ENCODE data around the gene BRSK1. TPM values are rescaled to one million over a fixed set of nuclear protein-coding genes. Genes with fewer than 3 reads are reported as not detected.

The BRSK1 gene
- polyA plus RNA-seq, 2 of the 4 experiments (the other 2 are of a cell fraction): 5.4 to 6.6 TPM

DNA sequence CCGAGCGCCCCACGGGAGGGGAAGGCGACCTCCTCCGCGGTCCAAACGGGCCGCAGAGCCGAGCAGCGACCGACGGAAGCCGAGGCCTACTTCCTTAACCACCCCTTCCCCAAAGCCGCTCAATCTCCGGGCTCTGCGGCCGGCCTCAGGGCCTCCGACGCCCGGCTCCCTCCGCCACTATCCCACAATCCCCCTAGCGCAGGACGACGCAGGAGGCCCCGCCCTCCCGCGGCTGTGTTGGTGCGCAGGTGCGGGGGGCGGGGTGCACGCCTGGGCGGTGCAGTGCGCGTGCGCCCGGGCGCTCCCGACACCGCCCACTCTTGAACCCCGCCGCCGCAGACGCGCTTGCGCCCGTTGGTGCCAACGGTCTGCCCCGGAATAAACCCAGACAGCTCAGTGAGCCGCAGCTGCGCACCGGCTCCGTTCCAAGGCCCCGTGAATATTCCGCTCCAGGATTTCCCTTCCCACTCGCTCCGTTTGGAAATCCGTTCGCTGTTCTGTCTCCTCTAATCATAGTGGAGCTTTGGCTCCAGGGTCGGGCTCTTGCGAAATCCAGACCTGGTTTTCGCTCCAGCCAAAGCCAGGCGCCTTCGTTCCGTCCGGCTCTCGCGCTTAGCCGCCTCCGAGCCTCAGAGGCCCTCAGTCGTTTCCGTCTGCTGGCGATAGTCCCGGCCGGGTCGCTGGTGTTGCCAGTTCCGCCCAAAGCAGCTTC, 24.8 kb upstream of the BRSK1 start, which contains the start of gene PPP6R1 (continued):
- TF ChIP-seq, protein P1, sequence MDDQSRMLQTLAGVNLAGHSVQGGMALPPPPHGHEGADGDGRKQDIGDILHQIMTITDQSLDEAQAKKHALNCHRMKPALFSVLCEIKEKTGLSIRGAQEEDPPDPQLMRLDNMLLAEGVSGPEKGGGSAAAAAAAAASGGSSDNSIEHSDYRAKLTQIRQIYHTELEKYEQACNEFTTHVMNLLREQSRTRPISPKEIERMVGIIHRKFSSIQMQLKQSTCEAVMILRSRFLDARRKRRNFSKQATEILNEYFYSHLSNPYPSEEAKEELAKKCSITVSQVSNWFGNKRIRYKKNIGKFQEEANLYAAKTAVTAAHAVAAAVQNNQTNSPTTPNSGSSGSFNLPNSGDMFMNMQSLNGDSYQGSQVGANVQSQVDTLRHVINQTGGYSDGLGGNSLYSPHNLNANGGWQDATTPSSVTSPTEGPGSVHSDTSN (IDR thresholded peaks at IDR 0.05): peak; percentile 75
- peak; percentile 62 for TF ChIP-seq SMC3 (IDR thresholded peaks at IDR 0.05)
- TF ChIP-seq, protein P2, sequence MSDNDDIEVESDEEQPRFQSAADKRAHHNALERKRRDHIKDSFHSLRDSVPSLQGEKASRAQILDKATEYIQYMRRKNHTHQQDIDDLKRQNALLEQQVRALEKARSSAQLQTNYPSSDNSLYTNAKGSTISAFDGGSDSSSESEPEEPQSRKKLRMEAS (IDR thresholded peaks at IDR 0.05): peak; percentile 92
- TF ChIP-seq NFE2L2 (conservative IDR thresholded peaks at IDR 0.05; ENCODE audit: low read length): 0 out of 2 replicates have a peak, but pooled peaks have one; percentile 5
- no peak for TF ChIP-seq FOSB (CRISPR knock-in tag; IDR thresholded peaks at IDR 0.05)
- no peak for TF ChIP-seq EHMT2 (IDR thresholded peaks at IDR 0.05; ENCODE audit: low read depth)

DNA sequence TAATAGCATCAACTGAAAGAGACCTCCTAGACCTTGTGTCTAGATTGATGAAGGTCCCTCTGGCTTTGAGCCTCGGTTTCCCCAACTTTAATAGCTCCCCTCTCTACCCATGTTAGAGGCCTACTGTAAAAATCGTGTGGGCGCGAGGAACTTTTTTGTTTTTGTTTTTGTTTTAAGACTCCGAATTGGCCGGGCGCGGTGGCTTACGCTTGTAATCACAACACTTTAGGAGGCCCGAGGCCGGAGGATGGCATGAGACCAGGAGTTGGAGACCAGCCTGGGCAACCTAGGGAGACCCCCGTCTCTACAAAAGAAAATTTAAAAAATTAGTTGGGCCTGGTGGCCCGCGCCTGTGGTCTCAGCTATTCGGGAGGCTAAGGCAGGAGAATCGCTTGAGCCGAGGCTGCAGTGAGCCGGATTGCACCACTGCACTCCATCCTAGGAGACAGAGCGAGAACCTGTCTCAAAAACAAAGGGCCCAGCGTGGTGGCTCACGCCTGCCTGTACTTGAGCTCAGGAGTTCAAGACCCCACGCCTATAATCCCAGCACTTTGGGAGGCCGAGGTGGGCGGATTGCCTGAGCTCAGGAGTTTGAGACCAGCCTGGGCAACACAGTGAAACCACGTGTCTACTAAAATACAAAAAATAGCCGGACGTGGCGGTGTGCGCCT, 24.1 kb upstream of the BRSK1 start:
- WGBS (ENCODE audit: missing lambda C conversion rate): 55% methylated on average over 29 of the region's 29 CpGs
- no peak for FAIRE-seq
- TF ChIP-seq HOXB13 (CRISPR knock-in tag; IDR thresholded peaks at IDR 0.05; ENCODE audit: low read depth): no peak; the same call in 1 of the 2 replicates
- no peak for TF ChIP-seq MYC (IDR thresholded peaks at IDR 0.05; ENCODE audit: borderline replicate concordance, low read length)
- TF ChIP-seq ZSCAN20 (CRISPR knock-in tag; IDR thresholded peaks at IDR 0.05): no peak
- TF ChIP-seq POLR2A (IDR thresholded peaks at IDR 0.05; ENCODE audit: low read length): no peak
- TF ChIP-seq RARB (CRISPR knock-in tag; IDR thresholded peaks at IDR 0.05): no peak
- TF ChIP-seq RCOR1 (IDR thresholded peaks at IDR 0.05; ENCODE audit: low read depth, low read length): no peak
- TF ChIP-seq FOXS1 (CRISPR knock-in tag; IDR thresholded peaks at IDR 0.05): no peak
- no peak for TF ChIP-seq RFX5 (IDR thresholded peaks at IDR 0.05)
- 0 out of 2 replicates have a peak, but pooled peaks have one; percentile 45 for TF ChIP-seq FOSB (CRISPR knock-in tag; IDR thresholded peaks at IDR 0.05)
- TF ChIP-seq CBX8 (IDR thresholded peaks at IDR 0.05): no peak
- no peak for TF ChIP-seq EHMT2 (IDR thresholded peaks at IDR 0.05; ENCODE audit: low read depth)
- no peak for TF ChIP-seq FOSL2 (IDR thresholded peaks at IDR 0.05)
- TF ChIP-seq FOSL2 (CRISPR knock-in tag; IDR thresholded peaks at IDR 0.05): no peak
- TF ChIP-seq, protein P3, sequence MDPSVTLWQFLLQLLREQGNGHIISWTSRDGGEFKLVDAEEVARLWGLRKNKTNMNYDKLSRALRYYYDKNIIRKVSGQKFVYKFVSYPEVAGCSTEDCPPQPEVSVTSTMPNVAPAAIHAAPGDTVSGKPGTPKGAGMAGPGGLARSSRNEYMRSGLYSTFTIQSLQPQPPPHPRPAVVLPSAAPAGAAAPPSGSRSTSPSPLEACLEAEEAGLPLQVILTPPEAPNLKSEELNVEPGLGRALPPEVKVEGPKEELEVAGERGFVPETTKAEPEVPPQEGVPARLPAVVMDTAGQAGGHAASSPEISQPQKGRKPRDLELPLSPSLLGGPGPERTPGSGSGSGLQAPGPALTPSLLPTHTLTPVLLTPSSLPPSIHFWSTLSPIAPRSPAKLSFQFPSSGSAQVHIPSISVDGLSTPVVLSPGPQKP (IDR thresholded peaks at IDR 0.05; ENCODE audit: low read depth, low read length): no peak
- no peak for TF ChIP-seq GATA3 (IDR thresholded peaks at IDR 0.05; ENCODE audit: borderline replicate concordance)
- no peak for TF ChIP-seq NPAS2 (CRISPR knock-in tag; IDR thresholded peaks at IDR 0.05; ENCODE audit: borderline replicate concordance)
- no peak for TF ChIP-seq TFCP2L1 (CRISPR knock-in tag; IDR thresholded peaks at IDR 0.05)
- TF ChIP-seq, protein P4, sequence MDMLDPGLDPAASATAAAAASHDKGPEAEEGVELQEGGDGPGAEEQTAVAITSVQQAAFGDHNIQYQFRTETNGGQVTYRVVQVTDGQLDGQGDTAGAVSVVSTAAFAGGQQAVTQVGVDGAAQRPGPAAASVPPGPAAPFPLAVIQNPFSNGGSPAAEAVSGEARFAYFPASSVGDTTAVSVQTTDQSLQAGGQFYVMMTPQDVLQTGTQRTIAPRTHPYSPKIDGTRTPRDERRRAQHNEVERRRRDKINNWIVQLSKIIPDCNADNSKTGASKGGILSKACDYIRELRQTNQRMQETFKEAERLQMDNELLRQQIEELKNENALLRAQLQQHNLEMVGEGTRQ (IDR thresholded peaks at IDR 0.05): no peak
- TF ChIP-seq, protein P5, sequence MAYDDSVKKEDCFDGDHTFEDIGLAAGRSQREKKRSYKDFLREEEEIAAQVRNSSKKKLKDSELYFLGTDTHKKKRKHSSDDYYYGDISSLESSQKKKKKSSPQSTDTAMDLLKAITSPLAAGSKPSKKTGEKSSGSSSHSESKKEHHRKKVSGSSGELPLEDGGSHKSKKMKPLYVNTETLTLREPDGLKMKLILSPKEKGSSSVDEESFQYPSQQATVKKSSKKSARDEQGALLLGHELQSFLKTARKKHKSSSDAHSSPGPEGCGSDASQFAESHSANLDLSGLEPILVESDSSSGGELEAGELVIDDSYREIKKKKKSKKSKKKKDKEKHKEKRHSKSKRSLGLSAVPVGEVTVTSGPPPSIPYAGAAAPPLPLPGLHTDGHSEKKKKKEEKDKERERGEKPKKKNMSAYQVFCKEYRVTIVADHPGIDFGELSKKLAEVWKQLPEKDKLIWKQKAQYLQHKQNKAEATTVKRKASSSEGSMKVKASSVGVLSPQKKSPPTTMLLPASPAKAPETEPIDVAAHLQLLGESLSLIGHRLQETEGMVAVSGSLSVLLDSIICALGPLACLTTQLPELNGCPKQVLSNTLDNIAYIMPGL (CRISPR knock-in tag; IDR thresholded peaks at IDR 0.05; ENCODE audit: borderline replicate concordance): no peak
- TF ChIP-seq MAFK (IDR thresholded peaks at IDR 0.05; ENCODE audit: partially characterized antibody): no peak
- TF ChIP-seq ESRRA (IDR thresholded peaks at IDR 0.05; ENCODE audit: borderline replicate concordance, low read length): no peak
- TF ChIP-seq MAZ (IDR thresholded peaks at IDR 0.05; ENCODE audit: borderline replicate concordance, low read depth, low read length): no peak
- TF ChIP-seq NFE2L2 (conservative IDR thresholded peaks at IDR 0.05; ENCODE audit: low read length): no peak
- TF ChIP-seq EHF (CRISPR knock-in tag; IDR thresholded peaks at IDR 0.05): 0 out of 2 replicates have a peak, but pooled peaks have one; percentile 63
- no peak for TF ChIP-seq CHD4 (IDR thresholded peaks at IDR 0.05; ENCODE audit: borderline replicate concordance)
- TF ChIP-seq POLR2AphosphoS2 (conservative IDR thresholded peaks at IDR 0.05; ENCODE audit: low read length): no peak
- TF ChIP-seq PHF8 (IDR thresholded peaks at IDR 0.05; ENCODE audit: borderline replicate concordance, low read depth): peak; percentile 73; the same call in 1 of the 2 replicates
- TF ChIP-seq KDM1A (IDR thresholded peaks at IDR 0.05; ENCODE audit: low read depth): no peak
- TF ChIP-seq HDAC2 (IDR thresholded peaks at IDR 0.05): no peak
- TF ChIP-seq, protein P6, sequence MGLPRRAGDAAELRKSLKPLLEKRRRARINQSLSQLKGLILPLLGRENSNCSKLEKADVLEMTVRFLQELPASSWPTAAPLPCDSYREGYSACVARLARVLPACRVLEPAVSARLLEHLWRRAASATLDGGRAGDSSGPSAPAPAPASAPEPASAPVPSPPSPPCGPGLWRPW (IDR thresholded peaks at IDR 0.05): no peak
- no peak for TF ChIP-seq RAD21 (conservative IDR thresholded peaks at IDR 0.05 in 1 of 2, IDR thresholded peaks at IDR 0.05 in 1 of 2)

More for the DNA sequence above, 24.1 kb upstream of the BRSK1 start:
- ChIA-PET CTCF (interaction anchor here (0.5 to 4.8 kb wide), 19 partner anchors 9 to 208 kb away, joined by 3 to 44 read pairs (median 5); partner anchors contain the start of genes DNAAF3, KMT5C and TMEM238), POLR2A (interaction anchor here (0.7 to 1.8 kb wide), 24 partner anchors 11 to 345 kb away, joined by 3 to 52 read pairs (median 5); partner anchors contain the start of genes FIZ1, HSPBP1, KMT5C and SYT5)
- H3K4me1 ChIP-seq: peaks cover 36% of the 10 kb centered on the region
- H3K4me3 ChIP-seq: peak overlapping the region; percentile 39
- H3K9me3 ChIP-seq: no peaks in the 10 kb centered on the region
- no peak for ATAC-seq
- DNase-seq (ENCODE audit: low read depth in 1 of 2, low spot score in 1 of 2): no peak
- H3K27ac ChIP-seq: peak overlapping the region; percentile 87 to 93
- peak overlapping the region; percentile 76 for H3K4me2 ChIP-seq

Measured in A549 (cell line).